SKM-1 (cell line): ENCODE measurements around the gene RBMX2.

Experiments used
- DNase-seq: peaks from one replicate; lab custom pipeline; 2025; ENCODE audit not compliant: unreplicated experiment; lab: John Stamatoyannopoulos, UW

Gene RBMX2

GRCh38 chrX:130444641-130445336 is 43.0 kb downstream of the RBMX2 start:
- DNase-seq: no peak

- no peak for DNase-seq
Observed at GRCh38 chrX:130446974-130447373, 45.2 kb downstream of the RBMX2 start.
